GM12878 (cell line): ENCODE measurements around the gene IQCK. TPM values are rescaled to one million over a fixed set of nuclear protein-coding genes. Genes with fewer than 3 reads are reported as not detected.

Experiments used
- ATAC-seq: fragments of 200-7000 bp; cut with Tn5 transposase; 3 replicates; pipeline ENCODE4 v1.9.1; 2020; ENCODE audit warnings: mild to moderate bottlenecking, moderate library complexity
- BruUV-seq: library from RNA; stranded (reverse); fragments of 400-500 nt; replicated peaks from 2 replicates; lab custom pipeline; 2021; lab: Mats Ljungman, UMichigan
- CTCF ChIA-PET: fragments of 300-600 bp; sonication (Branson Sonifier 250); formaldehyde crosslinking; extraction: SDS; loops from one replicate; lab custom pipeline; 2021; ENCODE audit warnings: inconsistent platforms; lab: Yijun Ruan, JAX
- POLR2A ChIA-PET: fragments of 350-600 bp; formaldehyde crosslinking; extraction: SDS; loops from one replicate; lab custom pipeline; 2021; ENCODE audit warnings: inconsistent platforms; lab: Charles Lee
- RAD21 ChIA-PET: fragments of 300-600 bp; sonication (Branson Sonifier 250); formaldehyde crosslinking; loops from one replicate; lab custom pipeline; 2023; ENCODE audit warnings: antibody characterized with exemption; ENCODE audit not compliant: unreplicated experiment; lab: Charles Lee
- SMC1A ChIA-PET: fragments of 300-600 bp; sonication (Branson Sonifier 250); formaldehyde crosslinking; loops from one replicate; lab custom pipeline; 2023; ENCODE audit not compliant: unreplicated experiment, uncharacterized antibody; lab: Charles Lee
- DNase-seq: peaks from one replicate; pipeline ENCODE4 v3.0.0-alpha.2; 2011; ENCODE audit warnings: low read depth, low spot score
- FAIRE-seq: peaks from 3 replicates; lab custom pipeline; 2011; peaks lifted over from hg19 to GRCh38; lab: Jason Lieb, UNC
- H2AFZ ChIP-seq: 2 replicates; pipeline ENCODE4 v1.6.0; 2011; ENCODE audit warnings: low read depth, low read length, control low read depth; ENCODE audit not compliant: control insufficient read depth
- H3K27ac ChIP-seq: 2 replicates; pipeline ENCODE4 v1.5.1; 2011; ENCODE audit warnings: control low read depth; ENCODE audit not compliant: control insufficient read depth, insufficient read depth
- H3K27me3 ChIP-seq, 2 experiments: replicated peaks in 1 of 2; 2 replicates each; pipeline versions ENCODE4 v1.6.0 to v1.6.1; 2011; ENCODE audit warnings: low read length in 1 of 2; ENCODE audit not compliant: control insufficient read depth in 2 of 2, insufficient read depth in 2 of 2
- H3K36me3 ChIP-seq, 2 experiments: 2 replicates each; pipeline ENCODE4 v1.5.1; 2011; ENCODE audit warnings: low read length in 1 of 2; ENCODE audit not compliant: control insufficient read depth in 2 of 2, insufficient read depth in 2 of 2
- H3K4me1 ChIP-seq: 2 replicates; pipeline ENCODE4 v1.6.1; 2011; ENCODE audit warnings: mild to moderate bottlenecking, low read length, moderate library complexity, mixed read lengths; ENCODE audit not compliant: control insufficient read depth, insufficient read depth
- H3K4me2 ChIP-seq: 2 replicates; pipeline ENCODE4 v1.6.0; 2011; ENCODE audit warnings: control low read depth; ENCODE audit not compliant: control insufficient read depth, insufficient read depth
- H3K4me3 ChIP-seq: fragments of 200-600 bp; sonication (generic); 2 replicates; pipeline ENCODE4 v1.5.1; 2016
- H3K79me2 ChIP-seq: 2 replicates; pipeline ENCODE4 v1.6.0; 2011; ENCODE audit warnings: low read length; ENCODE audit not compliant: control insufficient read depth, insufficient read depth
- H3K9ac ChIP-seq: 2 replicates; pipeline ENCODE4 v1.8.0; 2011; ENCODE audit warnings: low read length, control low read depth, mixed read lengths; ENCODE audit not compliant: control insufficient read depth, insufficient read depth
- H3K9me3 ChIP-seq: replicated peaks from 3 replicates; pipeline ENCODE4 v1.5.1; 2011; ENCODE audit warnings: mild to moderate bottlenecking, low read length; ENCODE audit not compliant: control insufficient read depth, insufficient read depth
- H4K20me1 ChIP-seq: 2 replicates; pipeline ENCODE4 v1.6.0; 2011; ENCODE audit not compliant: control insufficient read depth, insufficient read depth
- BCLAF1 ChIP-seq: fragments of 450-650 bp; IDR thresholded peaks from 2 replicates; pipeline ENCODE4 v1.6.1; 2017; ENCODE audit warnings: antibody characterized with exemption, mild to moderate bottlenecking, moderate library complexity
- FOS ChIP-seq: IDR thresholded peaks from 3 replicates; pipeline ENCODE4 v1.6.1; 2011; ENCODE audit warnings: borderline replicate concordance; ENCODE audit not compliant: insufficient read length; ENCODE audit errors: extremely low read depth
- MLLT1 ChIP-seq: fragments of 450-650 bp; IDR thresholded peaks from 2 replicates; pipeline ENCODE4 v1.6.1; 2016; ENCODE audit warnings: mild to moderate bottlenecking
- NR2F1 ChIP-seq: fragments of 450-650 bp; conservative IDR thresholded peaks from 2 replicates; pipeline ENCODE4 v1.6.1; 2017; ENCODE audit warnings: mild to moderate bottlenecking
- SMAD1 ChIP-seq: fragments of 450-650 bp; IDR thresholded peaks from 2 replicates; pipeline ENCODE4 v1.6.1; 2018; ENCODE audit warnings: mild to moderate bottlenecking, low read depth; ENCODE audit not compliant: partially characterized antibody
- TCF12 ChIP-seq: IDR thresholded peaks from 2 replicates; pipeline ENCODE4 v1.6.1; 2011; ENCODE audit warnings: low read depth, mild to moderate bottlenecking, low read length
- WGBS: methylation state at CpG from one replicate; pipeline ENCODE4 v1.1.6; 2016; ENCODE audit warnings: low lambda C conversion rate; ENCODE audit not compliant: insufficient replicate concordance, insufficient coverage; ENCODE audit errors: missing lambda C conversion rate; 5-methylcytosine and 5-hydroxymethylcytosine counted together
- in situ Hi-C: fragments of 300-500 bp; cut with MboI; formaldehyde crosslinking; loops from 9 replicates; pipeline ENCODE4 v1.14.3; 2018; ENCODE audit warnings: mixed read lengths
- intact Hi-C: fragments of 100-400 bp; cut with micrococcal nuclease; formaldehyde crosslinking; loops from one replicate; pipeline ENCODE4 v1.14.2; 2022; ENCODE audit not compliant: unreplicated experiment
- polyA plus RNA-seq, 11 experiments: library from polyadenylated mRNA; depleted of rRNA in 4 of 11; unstranded in 6 of 11; stranded (reverse) in 5 of 11; fragments of >200 nt; fragmentation: Nextera tagmentation in 4 of 11; fragmentation: Illumina TruSeq in 1 of 11; extraction: Ambion mirVana in 4 of 11; extraction: Trizol in 1 of 11; gene quantifications; 1 replicate in 1 of 11; 2 replicates in 10 of 11; pipeline versions ENCODE4 v1.2.1 to v1.2.3, GENCODE V29; 2011 to 2016; ENCODE audit warnings: inconsistent platforms in 2 of 11, missing spikeins in 2 of 11, low read depth in 1 of 11
- total RNA-seq, 4 experiments: library from RNA; depleted of rRNA in 3 of 4; stranded (reverse); fragments of >200 nt in 3 of 4; fragmentation: Illumina TruSeq in 1 of 4; extraction: Trizol in 1 of 4; gene quantifications; 2 replicates each; pipeline versions ENCODE4 v1.2.1 to v1.2.3, GENCODE V29; 2013 to 2021
- TF ChIP-seq, protein P1 (sequence below): fragments of 450-650 bp; conservative IDR thresholded peaks from 2 replicates; pipeline ENCODE4 v1.6.1; 2017; ENCODE audit warnings: mild to moderate bottlenecking, moderate library complexity

IQCK gene
- total and polyA plus RNA-seq, 10 of the 15 experiments (the other 5 are each of a cell fraction or from before 2014, with no cell fraction given) = 1.0 to 4.2 (median 2.4) TPM

- Histone ChIP-seq H2AFZ (no peak overlapping the region), H3K79me2 (no peaks in the 10 kb centered on the region), H4K20me1 (no peaks in the 10 kb centered on the region), H3K4me3 (no peak overlapping the region), H3K4me2 (no peak overlapping the region), H3K36me3 (no peaks in the 10 kb centered on the region), H3K27ac (no peak overlapping the region), H3K9ac (no peak overlapping the region), H3K9me3 (no peaks in the 10 kb centered on the region), H3K4me1 (0 out of 2 replicates have a peak, but pooled peaks cover 6% of the 10 kb centered on the region), H3K27me3 (no peaks in the 10 kb centered on the region)
- ChIA-PET POLR2A (no interaction called here), SMC1A (no interaction called here), CTCF (no interaction called here), RAD21 (no interaction called here)
- BruUV-seq = no TSS peak
- intact Hi-C loops = no loop called here
- ATAC-seq (peak; percentile 54), DNase-seq (no peak), FAIRE-seq (no peak)
- in situ Hi-C loops = no loop called here
- WGBS = 65% methylated on average over 3 of the region's 3 CpGs
- TF ChIP-seq BCLAF1 (no peak), NR2F1 (0 out of 2 replicates have a peak, but pooled peaks have one; percentile 19)
Measured at GRCh38 chr16:19776147-19776546, 58.1 kb downstream of the IQCK start.

DNA sequence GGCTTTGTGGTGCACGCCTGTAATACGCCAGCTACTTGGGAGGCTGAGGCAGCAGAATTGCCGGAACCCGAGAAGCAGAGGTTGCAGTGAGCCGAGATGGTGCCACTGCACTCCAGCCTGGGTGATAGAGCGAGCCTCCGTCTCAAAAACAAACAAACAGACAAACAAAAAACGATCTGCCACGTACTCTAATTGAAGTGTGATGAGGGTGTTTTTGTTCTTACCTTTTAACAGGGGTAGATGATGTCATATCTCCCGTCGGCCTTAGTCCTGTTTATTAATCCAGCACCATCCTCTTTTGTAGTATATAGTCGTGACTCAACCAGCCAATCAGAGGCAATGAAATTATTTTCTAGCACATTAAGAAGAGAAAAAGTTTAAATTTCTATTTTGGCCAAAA is 58.5 kb downstream of the IQCK start:
- H2AFZ ChIP-seq = no peak overlapping the region; the same call in 1 of the 2 replicates
- H3K4me1 ChIP-seq = 0 out of 2 replicates have a peak, but pooled peaks cover 6% of the 10 kb centered on the region
- no peak for FAIRE-seq
- H3K27me3 ChIP-seq = no peaks in the 10 kb centered on the region
- ChIA-PET RAD21 (interaction anchor here (1.0 kb wide), 1 partner anchor 110 kb away, joined by 3 read pairs; no protein-coding TSS in a partner anchor), SMC1A (no interaction called here), CTCF (no interaction called here), POLR2A (no interaction called here)
- no peak overlapping the region for H3K9ac ChIP-seq
- no peak overlapping the region; the same call in 1 of the 2 replicates for H3K27ac ChIP-seq
- ATAC-seq = no peak
- no peaks in the 10 kb centered on the region for H3K79me2 ChIP-seq
- no TSS peak for BruUV-seq
- intact Hi-C loops = no loop called here
- DNase-seq = no peak
- H4K20me1 ChIP-seq = no peaks in the 10 kb centered on the region
- no peak overlapping the region for H3K4me3 ChIP-seq
- H3K9me3 ChIP-seq = no peaks in the 10 kb centered on the region
- no peaks in the 10 kb centered on the region for H3K36me3 ChIP-seq
- in situ Hi-C loops = no loop called here
- 54% methylated on average over 12 of the region's 12 CpGs for WGBS
- no peak overlapping the region for H3K4me2 ChIP-seq
- TF ChIP-seq FOS = no peak
- no peak for TF ChIP-seq TCF12
- TF ChIP-seq SMAD1 = no peak
- TF ChIP-seq, protein P1, sequence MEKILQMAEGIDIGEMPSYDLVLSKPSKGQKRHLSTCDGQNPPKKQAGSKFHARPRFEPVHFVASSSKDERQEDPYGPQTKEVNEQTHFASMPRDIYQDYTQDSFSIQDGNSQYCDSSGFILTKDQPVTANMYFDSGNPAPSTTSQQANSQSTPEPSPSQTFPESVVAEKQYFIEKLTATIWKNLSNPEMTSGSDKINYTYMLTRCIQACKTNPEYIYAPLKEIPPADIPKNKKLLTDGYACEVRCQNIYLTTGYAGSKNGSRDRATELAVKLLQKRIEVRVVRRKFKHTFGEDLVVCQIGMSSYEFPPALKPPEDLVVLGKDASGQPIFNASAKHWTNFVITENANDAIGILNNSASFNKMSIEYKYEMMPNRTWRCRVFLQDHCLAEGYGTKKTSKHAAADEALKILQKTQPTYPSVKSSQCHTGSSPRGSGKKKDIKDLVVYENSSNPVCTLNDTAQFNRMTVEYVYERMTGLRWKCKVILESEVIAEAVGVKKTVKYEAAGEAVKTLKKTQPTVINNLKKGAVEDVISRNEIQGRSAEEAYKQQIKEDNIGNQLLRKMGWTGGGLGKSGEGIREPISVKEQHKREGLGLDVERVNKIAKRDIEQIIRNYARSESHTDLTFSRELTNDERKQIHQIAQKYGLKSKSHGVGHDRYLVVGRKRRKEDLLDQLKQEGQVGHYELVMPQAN = no peak
- peak; percentile 46 for TF ChIP-seq MLLT1
